ENCODE data around the gene HELZ. TPM values are rescaled to one million over a fixed set of nuclear protein-coding genes. Genes with fewer than 3 reads are reported as not detected.

The HELZ gene
- total and polyA plus RNA-seq, 7 donors = 1.8 to 55.7 (median 30.8) TPM

GRCh38 chr17:67063141-67063540 is 181.9 kb downstream of the HELZ start:
- no peak for ATAC-seq
- no peaks in the 10 kb centered on the region for H3K27me3 ChIP-seq (ENCODE audit: insufficient read depth in 3 of 3, low read length in 2 of 3)
- TF ChIP-seq CTCF (IDR thresholded peaks at IDR 0.05) = no peak

GRCh38 chr17:67059372-67059771 is 185.6 kb downstream of the HELZ start:
- intact Hi-C loops (cut with DNase I) = no loop called here

More at GRCh38 chr17:67063141-67063540, 181.9 kb downstream of the HELZ start:
- H3K9me3 ChIP-seq = no peaks in the 10 kb centered on the region
- no peaks in the 10 kb centered on the region for H3K4me1 ChIP-seq
- intact Hi-C loops (cut with DNase I) = no loop called here
- H3K4me3 ChIP-seq = no peak overlapping the region
- H3K27ac ChIP-seq = no peak overlapping the region
- WGBS, 3 donors = 53 to 90% (median 67%) methylated on average over 6 of the region's 6 CpGs
- no peak for DNase-seq
- H3K36me3 ChIP-seq (ENCODE audit: insufficient read depth in 1 of 2, low read depth in 1 of 2) = peaks cover 0 to 11% of the 10 kb centered on the region in 2 donors

GRCh38 chr17:67058036-67058435 is 187.0 kb downstream of the HELZ start:
- intact Hi-C loops (cut with DNase I) = no loop called here
- no peak for TF ChIP-seq CTCF (IDR thresholded peaks at IDR 0.05)
- Histone ChIP-seq H3K4me1 (peaks cover 22% of the 10 kb centered on the region), H3K4me3 (no peak overlapping the region), H3K27ac (peak overlapping the region; percentile 95), H3K27me3 (ENCODE audit: insufficient read depth in 3 of 3, low read length in 2 of 3) (no peaks in the 10 kb centered on the region), H3K36me3 (ENCODE audit: insufficient read depth in 1 of 2, low read depth in 1 of 2) (peaks cover 0 to 33% of the 10 kb centered on the region in 2 donors), H3K9me3 (no peaks in the 10 kb centered on the region)
- 94 to 98% (median 95%) methylated on average over 8 of the region's 8 CpGs for WGBS, 3 donors
- ATAC-seq (no peak), DNase-seq (no peak)

More at GRCh38 chr17:67059372-67059771, 185.6 kb downstream of the HELZ start:
- ATAC-seq (no peak), DNase-seq (no peak)
- TF ChIP-seq CTCF (IDR thresholded peaks at IDR 0.05) = no peak
- no peaks in the 10 kb centered on the region for H3K9me3 ChIP-seq
- WGBS, 3 donors = 44 to 56% (median 44%) methylated on average over 6 of the region's 6 CpGs
- peak overlapping the region; percentile 10 for H3K27ac ChIP-seq
- H3K4me3 ChIP-seq = no peak overlapping the region
- no peaks in the 10 kb centered on the region for H3K27me3 ChIP-seq (ENCODE audit: insufficient read depth in 3 of 3, low read length in 2 of 3)
- peaks cover 22% of the 10 kb centered on the region for H3K4me1 ChIP-seq
- H3K36me3 ChIP-seq (ENCODE audit: insufficient read depth in 1 of 2, low read depth in 1 of 2) = peaks cover 0 to 23% of the 10 kb centered on the region in 2 donors

- no peaks in the 10 kb centered on the region for H3K27me3 ChIP-seq (ENCODE audit: insufficient read depth in 3 of 3, low read length in 2 of 3)
- intact Hi-C loops (cut with DNase I) = no loop called here
Measured at GRCh38 chr17:67056746-67057490, 188.1 kb downstream of the HELZ start.

More at GRCh38 chr17:67056746-67057490, 188.1 kb downstream of the HELZ start:
- peak; percentile 81 to 92 (median 86) for ATAC-seq
- Histone ChIP-seq H3K27ac (peak overlapping the region; percentile 95), H3K4me1 (peaks cover 29% of the 10 kb centered on the region), H3K36me3 (ENCODE audit: insufficient read depth in 1 of 2, low read depth in 1 of 2) (peaks cover 0 to 33% of the 10 kb centered on the region in 2 donors), H3K4me3 (no peak overlapping the region), H3K9me3 (no peaks in the 10 kb centered on the region)
- DNase-seq = peak in 1 of 2 donors; percentile 83
- 37 to 48% (median 41%) methylated on average over 18 of the region's 18 CpGs for WGBS, 3 donors
- no peak for TF ChIP-seq CTCF (IDR thresholded peaks at IDR 0.05)
